HPDE6-E6E7 (cell line): Measurements from ENCODE around the gene ETNK2.

Experiments
- DNase-seq: peaks from one replicate; pipeline ENCODE4 v3.0.0; 2011; ENCODE audit warnings: missing footprints; ENCODE audit errors: extremely low spot score

The ETNK2 gene

DNA sequence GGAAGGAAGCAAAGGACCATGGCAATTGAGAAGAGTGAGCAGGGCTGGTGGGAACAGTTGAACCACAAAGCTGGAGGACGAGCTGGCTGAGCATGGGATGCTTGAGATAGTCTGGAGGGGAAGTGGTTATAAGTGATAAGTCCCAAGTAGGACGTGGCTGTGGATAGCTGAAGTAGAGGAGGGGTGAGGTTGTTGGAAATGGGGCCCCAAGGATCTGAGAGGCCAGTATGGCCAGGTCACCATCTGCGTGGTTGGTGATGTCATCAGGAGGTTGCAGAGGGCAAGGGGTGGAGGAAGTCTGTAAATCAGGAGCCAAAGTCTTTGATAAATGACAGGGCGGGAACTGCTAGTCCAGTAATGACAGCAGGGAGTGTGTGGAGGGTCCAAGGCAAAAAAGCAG, 25.3 kb upstream of the ETNK2 start:
- DNase-seq, result no peak

DNA sequence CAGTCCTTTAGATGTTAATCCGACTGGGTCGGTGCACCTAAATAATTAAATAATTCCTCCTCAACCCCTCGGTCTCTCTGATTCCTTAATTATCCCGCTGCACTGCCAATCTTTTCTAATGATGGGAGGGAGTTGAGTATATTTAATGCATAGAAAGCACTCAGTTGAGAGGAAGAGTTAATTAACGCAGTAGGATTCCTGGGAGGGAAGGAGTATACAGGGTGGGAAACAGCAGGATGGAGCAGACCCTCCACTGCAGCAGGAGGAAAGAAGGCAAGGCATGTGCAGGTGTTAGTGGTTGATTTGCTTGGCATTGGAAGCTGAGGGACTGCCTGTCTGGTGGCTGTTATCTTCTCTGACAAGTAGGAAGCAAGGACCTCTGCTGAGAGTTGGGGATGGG, 24.2 kb upstream of the ETNK2 start:
- DNase-seq, result no peak

DNA sequence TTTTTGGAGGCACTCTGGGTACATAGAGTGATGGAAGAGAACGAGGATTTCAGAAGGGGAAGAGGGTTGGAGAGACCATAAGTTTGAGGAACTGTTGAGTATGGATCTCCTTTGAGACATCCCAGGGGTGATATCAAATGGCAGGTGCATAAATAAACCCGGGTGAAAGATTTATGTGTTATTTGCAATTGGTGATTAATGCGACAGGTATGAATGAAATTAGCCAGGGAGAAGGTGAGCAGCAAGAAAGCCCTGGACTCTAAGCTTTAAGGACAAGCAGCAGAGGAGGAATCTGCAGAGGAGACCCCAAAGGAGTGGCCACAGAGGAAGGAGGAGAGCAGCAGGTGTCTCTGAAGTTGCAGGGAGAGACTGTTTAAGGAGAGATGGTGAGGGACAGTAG, 23.1 kb upstream of the ETNK2 start:
- DNase-seq, result no peak

DNA sequence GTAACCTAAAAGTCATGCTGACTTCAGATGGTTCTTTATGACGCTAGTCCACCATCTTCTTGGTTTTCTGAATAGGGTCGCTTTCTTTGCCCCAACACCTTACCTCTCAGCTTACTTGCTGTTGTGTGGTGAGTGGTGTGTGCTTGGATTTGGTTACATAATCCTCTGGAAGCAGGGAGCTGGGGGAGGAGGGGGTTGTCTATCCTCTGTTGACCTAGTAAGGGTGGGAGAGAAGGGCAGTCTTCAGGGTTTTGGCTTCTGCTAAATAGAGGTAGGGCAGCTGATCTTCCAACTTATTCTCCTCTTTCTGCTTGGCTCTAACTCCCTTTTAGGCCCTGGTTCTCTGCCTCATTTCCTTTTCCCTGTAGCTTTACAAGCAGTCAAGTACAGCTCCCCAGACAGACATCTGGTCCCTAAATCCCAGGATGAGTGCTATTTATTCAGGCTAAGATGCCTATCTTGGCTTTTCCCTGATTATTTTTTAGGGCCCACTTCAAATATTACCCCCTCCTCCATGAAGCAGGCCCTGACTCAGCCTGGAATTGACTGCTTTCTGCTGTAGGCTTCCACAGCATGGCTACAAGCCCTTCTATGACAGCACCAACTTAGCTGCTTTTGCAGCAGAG, 20.7 kb upstream of the ETNK2 start:
- DNase-seq, result no peak

DNA sequence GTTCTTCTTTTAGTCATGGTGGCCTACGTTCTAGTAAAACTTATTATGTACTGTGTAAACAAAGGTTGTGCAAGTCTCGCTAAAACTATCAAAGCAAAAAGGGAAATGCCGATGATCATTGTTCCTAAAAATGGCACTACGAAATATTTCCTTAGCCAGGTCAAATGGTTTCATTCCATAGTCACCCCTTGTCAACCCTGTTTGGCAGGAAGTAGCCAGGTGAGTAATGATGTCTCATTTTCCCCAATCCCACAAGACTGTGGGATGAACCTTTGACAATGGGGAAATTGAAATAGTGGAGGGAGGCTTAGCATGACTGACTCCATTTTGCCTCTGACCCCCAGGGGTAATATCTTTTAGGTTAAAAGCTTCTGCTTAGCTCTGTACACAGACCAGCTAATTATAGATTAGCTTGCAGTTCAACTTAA, 19.9 kb upstream of the ETNK2 start:
- DNase-seq, result peak; percentile 88

DNA sequence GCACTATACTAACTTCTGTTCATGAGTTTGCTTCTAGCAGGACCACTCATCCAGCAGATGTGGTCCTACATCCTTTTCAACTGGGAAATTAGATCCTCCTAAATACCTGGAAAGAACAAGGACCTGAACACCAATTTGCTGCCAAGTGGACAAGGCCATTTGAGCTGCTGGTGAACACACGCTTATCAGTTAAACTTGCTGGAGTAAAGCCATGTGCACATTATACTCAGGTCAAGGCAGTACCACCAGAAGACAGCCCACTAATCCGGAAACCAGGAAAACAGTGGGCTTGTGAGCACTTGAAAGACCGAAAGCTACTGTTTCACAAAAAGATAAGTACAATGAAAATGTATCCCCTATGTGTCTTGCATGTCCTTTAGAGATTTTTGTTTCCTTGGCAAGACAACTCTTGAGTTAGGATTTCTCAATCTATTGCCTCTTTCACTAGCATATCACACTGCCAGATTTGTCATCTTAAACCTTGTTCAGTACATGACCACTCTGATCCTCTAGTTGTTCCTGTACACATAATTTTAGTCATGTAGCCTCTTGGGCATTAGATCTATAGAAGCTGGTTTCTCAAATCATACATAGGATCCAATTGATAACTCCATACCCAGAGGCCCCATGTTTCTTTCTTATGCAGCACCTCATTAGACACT, 18.8 kb upstream of the ETNK2 start:
- DNase-seq, result no peak

DNA sequence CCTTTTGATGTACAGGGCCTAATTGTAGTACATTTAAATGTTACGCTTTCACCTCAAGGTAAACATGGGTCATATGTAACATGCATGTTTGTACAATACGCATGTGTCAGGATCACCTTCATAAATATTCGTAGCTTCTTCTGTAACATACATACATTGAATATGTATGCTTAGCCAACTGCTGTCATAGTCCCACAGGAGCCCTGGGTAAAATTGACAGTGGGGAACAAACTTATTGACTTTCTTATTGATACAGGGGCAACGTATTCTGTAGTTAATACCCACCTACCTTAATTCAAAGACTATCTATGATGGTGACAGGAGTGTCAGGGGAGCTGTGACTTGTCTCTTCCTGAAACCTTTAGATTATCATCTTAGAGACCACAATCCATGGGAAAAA, 18.0 kb upstream of the ETNK2 start:
- DNase-seq, result no peak

DNA sequence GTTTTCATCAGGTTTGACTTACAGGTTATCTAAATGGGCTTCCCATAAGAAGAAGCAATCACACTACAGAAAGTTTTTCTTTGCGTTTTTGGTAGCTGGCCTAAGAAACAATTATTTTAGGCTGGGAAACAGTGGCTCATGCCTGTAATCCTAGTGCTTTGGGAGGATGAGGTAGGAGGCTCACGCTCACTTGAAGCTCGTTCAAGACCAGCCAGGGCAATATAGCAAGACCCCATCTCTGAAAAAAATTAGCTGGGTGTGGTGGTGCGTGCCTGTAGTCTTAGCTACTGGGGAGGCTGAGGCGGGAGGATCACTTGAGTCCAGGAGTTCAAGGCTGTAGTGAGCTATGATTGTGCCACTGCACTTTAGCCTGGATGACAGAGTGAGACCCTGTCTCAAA, 15.9 kb upstream of the ETNK2 start:
- DNase-seq, result no peak

DNA sequence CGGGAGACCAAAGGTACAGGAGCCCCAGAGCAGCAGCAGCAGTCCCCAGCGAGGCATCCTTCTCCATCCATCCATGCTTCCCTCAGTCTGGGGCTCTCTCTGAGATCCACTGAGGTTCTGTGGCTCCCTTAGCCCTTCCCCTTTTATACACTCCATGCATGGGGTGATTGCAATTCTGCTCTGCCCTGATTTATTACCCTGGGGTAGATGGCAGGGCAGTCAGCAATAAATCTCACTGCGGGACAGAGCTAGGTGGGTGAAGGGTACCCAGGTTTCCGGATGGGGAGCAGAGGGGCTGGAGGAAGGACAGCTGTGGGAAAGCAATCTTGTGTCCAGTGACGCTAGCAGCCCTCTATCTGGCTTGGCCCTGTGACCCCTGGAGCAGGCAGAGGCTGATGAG, 14.4 kb upstream of the ETNK2 start, which contains the start of gene REN:
TSS of gene REN (minus strand) at position 119 of the 400 bp plus-strand sequence. CDS start at position 75, 44 bp downstream.
- no peak for DNase-seq

DNA sequence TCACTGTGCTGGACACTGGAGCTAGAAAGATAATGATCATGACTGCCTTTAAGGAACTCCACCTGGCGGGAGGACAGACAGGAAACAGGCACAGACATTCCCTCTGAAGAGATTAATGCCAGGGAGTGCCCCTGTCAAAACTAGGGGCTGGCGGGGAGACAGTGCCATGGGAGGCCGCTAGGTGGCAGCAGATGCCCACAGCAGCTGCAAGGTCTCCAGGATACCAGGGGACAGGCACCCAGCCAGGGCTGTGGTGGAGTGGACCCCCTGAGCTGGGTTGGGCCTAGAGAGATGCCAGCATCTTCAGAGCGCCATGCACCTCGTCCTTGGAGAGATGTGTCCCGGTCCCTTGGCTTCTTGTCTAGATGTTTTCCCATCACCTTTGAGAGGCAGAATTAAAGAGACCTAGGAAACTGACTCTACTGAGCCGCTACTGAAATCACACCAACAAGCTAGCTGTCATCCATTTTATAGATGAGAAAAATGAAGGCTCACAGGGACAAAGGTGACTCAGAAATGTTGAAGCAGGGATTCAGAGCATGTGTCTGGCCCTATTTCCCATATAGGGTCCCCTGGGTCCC, 10.7 kb upstream of the ETNK2 start:
- DNase-seq, result peak; percentile 84

DNA sequence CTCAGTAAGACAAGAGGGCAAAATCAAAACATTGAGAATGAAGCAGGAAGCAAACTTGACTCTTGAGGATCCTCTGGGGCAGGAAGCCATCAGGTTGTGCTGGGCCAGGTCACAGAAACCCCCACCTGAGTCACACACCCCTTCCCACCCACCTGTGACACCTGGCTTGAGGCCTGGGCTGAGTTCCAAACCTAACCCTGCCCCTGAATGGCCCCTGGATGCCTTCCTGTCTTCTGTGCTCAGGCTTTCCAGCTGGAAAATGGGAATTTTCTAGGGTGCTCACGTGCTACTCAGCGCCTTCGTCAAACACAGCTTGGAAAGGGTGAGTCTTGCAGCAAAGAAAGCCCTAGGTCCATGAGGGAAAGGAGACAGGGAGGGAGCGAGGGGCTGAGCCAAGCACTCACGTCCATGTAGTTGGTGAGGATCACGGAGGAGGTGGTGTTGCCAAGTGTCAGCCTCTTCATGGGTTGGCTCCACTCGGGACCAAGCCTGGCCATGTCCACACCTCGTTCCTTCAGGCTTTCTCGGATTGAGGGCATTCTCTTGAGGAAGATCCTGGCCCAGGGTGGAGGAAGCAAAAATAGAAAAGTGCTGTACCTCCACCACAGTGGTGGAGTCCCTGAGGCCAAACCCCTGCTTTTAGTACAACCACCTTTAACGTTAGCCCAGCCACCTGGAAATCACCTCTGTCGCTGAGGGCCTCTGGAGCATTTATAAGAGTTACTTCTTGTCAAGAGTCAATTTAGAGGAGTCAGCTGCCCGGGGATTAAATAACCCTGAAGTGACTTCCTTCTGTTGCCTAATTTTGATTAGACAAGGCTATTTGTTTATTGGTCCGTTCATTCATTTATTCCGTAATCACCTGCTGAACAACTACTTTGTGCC, 10.0 kb upstream of the ETNK2 start:
- DNase-seq, result no peak

DNA sequence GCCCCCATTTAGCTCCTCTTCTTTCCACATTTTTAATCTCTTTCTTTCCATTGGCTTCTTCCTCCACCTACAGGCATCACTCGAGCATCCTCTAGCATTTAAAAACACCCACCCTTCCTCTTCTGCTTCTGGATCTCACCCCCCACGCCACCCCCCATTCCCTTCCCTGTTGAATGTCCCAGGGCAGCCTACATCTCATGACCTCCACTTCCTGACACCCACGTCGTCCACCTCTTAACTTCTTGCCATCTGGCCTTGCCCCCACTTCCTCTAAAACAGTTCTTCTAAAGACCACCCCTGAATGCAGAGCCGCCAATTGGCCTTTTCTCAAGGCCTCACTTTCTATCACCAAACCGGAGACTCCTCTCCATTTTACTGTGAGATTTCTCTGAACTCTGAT, 6.1 kb upstream of the ETNK2 start:
- DNase-seq, result no peak

DNA sequence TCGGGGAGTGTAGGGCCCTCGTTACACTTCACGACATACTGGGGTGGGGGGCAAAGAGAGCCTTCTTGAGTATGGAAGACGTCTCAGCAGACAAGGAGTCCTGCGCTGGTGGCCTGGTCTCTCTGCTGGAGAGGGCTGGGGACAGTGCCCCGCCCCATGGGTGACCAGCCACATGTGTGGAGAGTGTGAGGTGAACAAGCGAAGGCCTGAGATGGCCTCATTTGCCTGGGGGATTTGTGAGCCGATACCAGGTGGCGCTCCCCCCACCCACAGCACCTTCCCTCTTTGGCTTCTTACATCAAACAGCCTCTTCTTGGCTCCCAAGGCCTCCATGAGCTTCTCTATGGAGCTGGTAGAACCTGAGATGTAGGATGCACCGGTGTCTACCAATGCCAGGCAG, 4.0 kb upstream of the ETNK2 start:
- no peak for DNase-seq

DNA sequence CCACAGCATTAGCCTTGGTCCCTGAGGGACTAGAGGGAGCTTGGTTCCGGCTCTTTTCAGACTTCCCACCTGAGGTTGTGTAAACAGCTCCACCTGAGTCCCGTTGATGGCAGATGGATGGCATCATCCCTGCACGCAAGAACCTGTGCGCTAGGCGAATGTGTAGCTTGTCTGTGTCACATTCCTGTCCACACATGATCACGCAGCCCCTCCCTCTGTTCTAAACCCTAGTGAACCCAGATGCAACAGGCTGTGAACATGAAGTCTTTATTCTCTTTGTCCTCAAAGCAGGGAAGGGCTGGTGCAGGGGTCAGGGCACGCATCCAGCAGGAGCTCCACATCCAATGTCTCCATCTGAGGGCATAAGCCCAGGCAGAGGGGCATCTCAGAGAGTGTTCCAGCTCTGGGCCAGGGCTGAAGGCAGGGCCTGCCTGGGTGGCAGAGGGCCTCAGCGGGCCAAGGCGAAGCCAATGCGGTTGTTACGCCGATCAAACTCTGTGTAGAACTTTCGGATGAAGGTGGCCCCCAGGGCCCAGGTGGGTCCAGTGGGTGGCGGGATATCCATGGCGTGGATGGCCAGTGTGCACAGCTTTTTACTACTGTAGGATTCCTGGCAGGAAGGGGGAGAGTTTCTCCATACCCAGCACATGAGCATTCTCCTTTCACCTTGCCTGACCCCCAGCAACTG, 2.9 kb upstream of the ETNK2 start:
- DNase-seq, result peak; percentile 75

DNA sequence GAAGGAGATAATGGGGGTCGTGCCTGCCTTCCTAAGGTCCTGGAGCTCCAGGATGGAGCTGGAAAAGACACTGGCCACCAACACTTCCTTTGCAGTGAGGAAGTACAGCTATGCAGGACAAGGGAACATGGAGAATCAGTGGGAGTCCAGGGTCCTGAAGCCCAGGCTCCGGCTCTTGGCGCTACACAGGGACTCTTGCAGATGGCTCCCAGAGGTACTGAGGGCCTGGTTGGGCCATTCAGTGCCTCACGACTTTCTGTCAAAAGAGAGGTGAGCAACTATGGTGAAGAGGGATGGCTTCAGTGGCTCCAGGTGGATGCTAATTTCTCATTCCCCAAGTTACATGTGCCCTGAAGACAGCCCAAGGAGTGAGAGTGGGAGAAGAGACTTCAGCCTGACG, 1.8 kb upstream of the ETNK2 start:
- no peak for DNase-seq

DNA sequence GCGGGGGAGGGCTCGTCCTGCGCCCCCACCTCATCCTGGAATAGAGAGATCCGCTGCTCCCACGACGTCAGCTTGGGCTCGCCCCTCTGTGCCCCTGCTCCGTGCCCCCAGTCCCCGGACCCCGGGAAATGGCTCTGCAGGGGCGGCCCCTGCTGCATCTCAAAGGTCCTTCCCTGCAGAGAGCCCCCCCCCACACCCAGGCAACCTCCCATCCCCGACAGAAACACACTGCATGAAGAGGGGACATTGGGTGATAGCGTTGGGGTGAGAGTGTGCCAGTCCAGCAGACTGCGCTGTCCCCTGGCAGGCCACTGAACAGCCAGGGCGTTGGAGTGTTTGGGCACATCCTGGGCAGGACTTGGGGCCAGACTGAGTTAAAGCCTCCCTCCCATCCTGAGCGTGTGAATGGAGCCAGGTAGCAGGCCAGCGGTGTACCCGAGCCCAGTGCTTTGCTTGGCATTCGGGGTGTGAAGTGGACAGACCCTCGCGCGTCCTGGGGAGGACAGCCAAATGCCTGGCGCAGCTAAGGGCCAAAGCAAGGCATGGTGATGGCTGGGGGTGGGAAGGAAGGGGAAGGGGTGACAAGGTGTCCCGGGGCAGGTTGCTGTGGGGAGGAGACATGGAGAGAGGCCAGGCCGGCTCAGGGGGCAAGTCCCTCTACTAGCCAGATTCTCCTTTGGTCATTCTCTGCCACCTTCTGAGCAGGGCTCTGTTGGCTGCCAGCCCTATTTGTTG, 633 bp upstream of the ETNK2 start:
- DNase-seq, result no peak

DNA sequence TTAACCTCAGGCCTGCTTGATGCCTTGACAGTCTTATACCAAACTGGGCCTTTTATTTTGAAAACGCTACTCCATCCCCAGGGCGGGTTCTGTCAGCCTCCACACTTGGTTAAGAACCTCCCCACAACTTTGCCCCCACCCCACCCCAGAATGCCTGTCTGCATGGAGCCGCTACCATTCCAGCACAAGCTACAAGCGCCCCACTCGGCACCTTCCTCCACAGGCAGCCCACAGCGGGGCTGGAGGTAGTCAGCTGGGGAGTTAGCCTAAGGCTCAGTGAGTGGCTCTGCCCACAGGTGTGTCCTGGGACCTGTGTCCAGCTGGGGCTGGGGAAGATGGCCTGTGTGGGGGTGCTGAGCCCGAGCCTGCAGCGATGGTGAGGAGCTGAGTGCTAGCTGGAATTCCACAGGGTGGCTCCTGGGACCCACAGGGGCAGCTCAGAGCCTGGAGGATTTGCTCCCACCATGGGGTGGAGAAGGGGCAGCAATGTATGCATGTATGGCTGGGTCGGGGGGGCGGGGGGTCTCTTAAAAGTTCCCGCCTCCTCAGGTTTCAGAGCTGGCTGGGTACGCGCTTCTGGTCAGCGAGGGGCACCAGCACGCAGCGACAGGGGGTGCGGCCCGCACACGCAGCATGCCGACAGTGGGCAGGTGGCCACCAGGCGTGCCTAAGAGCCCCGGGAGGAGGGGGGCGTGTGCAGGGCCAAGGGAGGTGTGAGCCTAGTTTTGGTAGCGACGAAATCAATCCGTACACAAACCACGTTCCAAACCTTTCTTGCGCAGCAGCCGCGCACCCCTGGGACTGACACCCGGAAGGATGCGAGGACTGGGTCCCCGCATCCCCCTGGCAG, 917 bp downstream of the ETNK2 start:
- DNase-seq, result no peak

DNA sequence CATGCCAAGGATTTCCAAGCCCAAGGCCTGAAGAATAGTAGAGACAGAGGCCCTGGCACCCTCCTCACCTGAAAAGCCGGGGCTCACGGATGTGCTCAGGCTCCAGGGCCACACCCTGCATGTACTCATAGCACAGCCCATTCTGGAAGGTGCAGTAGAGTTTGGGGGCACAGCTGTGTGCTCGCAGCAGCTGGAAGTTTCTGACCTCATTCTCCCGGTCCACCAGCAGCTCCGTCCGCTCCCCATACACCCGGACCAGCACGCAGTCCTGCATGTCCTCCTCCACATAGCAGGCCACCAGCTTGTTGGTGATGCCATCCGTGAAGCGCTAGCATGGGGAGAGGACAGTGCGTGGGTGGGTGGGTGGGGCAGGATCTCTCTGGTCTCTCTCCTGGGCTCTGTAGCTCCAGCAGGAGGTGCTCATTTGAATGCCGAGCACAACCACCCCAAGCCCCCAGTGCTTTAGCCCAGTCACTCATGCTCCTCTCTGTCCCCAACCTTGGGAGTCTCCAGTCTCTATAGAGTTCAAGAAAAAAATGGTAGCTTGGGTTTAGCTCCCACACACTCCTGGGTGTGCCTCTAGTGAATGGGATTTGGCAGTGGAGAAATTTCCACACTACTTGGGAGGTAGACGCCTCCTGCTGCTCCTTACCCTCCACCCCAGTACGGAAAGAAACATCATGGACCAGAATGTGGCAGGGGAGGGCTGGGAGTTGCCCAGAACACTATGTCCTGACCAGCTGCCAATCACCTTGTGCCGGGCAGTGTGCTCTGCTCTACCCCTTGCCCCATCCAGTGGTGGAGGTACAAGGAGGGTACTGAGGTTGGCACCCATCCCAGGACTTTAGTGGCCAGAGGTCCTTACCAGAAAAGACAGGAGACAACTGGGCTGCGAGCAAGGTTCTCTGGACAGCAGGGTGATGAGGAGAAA, 1.9 kb downstream of the ETNK2 start:
- no peak for DNase-seq

DNA sequence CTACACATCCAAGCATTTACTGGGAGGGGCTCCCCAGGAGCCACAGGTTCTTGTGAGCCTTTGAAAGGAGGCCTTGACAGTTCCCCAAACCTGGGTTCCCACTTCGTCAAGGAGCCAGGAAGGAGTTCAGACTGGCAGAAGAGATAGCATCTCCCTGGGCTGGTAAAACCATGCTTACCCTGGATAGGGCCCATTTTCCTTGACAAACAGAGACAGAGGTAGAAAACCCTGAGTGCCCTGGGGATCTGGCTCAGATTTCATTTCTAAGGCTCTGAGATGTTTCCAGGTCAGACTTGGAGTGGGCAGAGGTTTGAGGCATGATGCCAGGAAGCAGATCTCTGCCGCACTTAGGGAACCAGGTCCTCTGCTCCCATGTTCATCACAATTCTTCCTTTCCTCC, 2.7 kb downstream of the ETNK2 start:
- DNase-seq, result no peak
